H9 (cell line): ENCODE measurements around the gene GADD45GIP1. TPM values are rescaled to one million over a fixed set of nuclear protein-coding genes. Genes with fewer than 3 reads are reported as not detected.

Experiments used
- DNase-seq: peaks from one replicate; pipeline ENCODE4 v3.0.0-alpha.2; 2017
- H2AFZ ChIP-seq: one replicate; pipeline ENCODE4 v1.6.1; 2013; ENCODE audit warnings: mild to moderate bottlenecking, low read length, control low read depth, moderate library complexity
- H2AK5ac ChIP-seq: 2 replicates; pipeline ENCODE4 v1.6.1; 2013; ENCODE audit warnings: low read length, control low read depth, mixed read lengths; ENCODE audit not compliant: insufficient read length
- H2BK120ac ChIP-seq: one replicate; pipeline ENCODE4 v1.6.1; 2013; ENCODE audit warnings: low read depth, mild to moderate bottlenecking, low read length, control low read depth, inconsistent platforms; ENCODE audit not compliant: poor library complexity, severe bottlenecking
- H2BK12ac ChIP-seq: 2 replicates; pipeline ENCODE4 v1.6.1; 2013; ENCODE audit warnings: low read length, control low read depth, mixed read lengths, low read depth; ENCODE audit not compliant: insufficient read length
- H2BK15ac ChIP-seq: 2 replicates; pipeline ENCODE4 v1.6.1; 2013; ENCODE audit warnings: low read depth, low read length, control low read depth
- H2BK20ac ChIP-seq: one replicate; pipeline ENCODE4 v1.6.1; 2013; ENCODE audit warnings: low read depth, mild to moderate bottlenecking, low read length, control low read depth, inconsistent platforms; ENCODE audit not compliant: poor library complexity, severe bottlenecking
- H2BK5ac ChIP-seq: 2 replicates; pipeline ENCODE4 v1.6.1; 2013; ENCODE audit warnings: low read length, control low read depth, mixed read lengths; ENCODE audit not compliant: insufficient read length
- H3K14ac ChIP-seq: 2 replicates; pipeline ENCODE4 v1.6.1; 2013; ENCODE audit warnings: low read length, control low read depth; ENCODE audit not compliant: insufficient read depth
- H3K18ac ChIP-seq: 2 replicates; pipeline ENCODE4 v1.6.1; 2013; ENCODE audit warnings: low read depth, mild to moderate bottlenecking, mixed read lengths, low read length, control low read depth; ENCODE audit not compliant: insufficient read length
- H3K23ac ChIP-seq: 2 replicates; pipeline ENCODE4 v1.6.1; 2013; ENCODE audit warnings: low read length, control low read depth, mixed read lengths, low read depth; ENCODE audit not compliant: insufficient read length
- H3K23me2 ChIP-seq: 2 replicates; pipeline ENCODE4 v1.6.1; 2013; ENCODE audit warnings: low read depth, mild to moderate bottlenecking, mixed read lengths, low read length, control low read depth; ENCODE audit not compliant: insufficient read length, poor library complexity, severe bottlenecking
- H3K27ac ChIP-seq: 2 replicates; pipeline ENCODE4 v1.5.1; 2013; ENCODE audit warnings: low read length, control low read depth, mixed read lengths, low read depth; ENCODE audit not compliant: insufficient read length
- H3K27me3 ChIP-seq: 2 replicates; pipeline ENCODE4 v1.6.1; 2013; ENCODE audit warnings: low read length, control low read depth, inconsistent platforms; ENCODE audit not compliant: insufficient read depth
- H3K4ac ChIP-seq: 2 replicates; pipeline ENCODE4 v1.6.1; 2013; ENCODE audit warnings: low read depth, mild to moderate bottlenecking, control low read depth, inconsistent platforms, low read length, moderate library complexity
- H3K4me1 ChIP-seq: 2 replicates; pipeline ENCODE4 v1.6.1; 2013; ENCODE audit warnings: low read length, control low read depth, inconsistent platforms; ENCODE audit not compliant: insufficient read depth
- H3K4me2 ChIP-seq: 2 replicates; pipeline ENCODE4 v1.6.1; 2013; ENCODE audit warnings: low read length, control low read depth, mixed read lengths; ENCODE audit not compliant: insufficient read length, insufficient read depth
- H3K56ac ChIP-seq: 2 replicates; pipeline ENCODE4 v1.6.1; 2013; ENCODE audit warnings: low read depth, mild to moderate bottlenecking, mixed read lengths, low read length, control low read depth; ENCODE audit not compliant: insufficient read length
- H3K79me1 ChIP-seq: 2 replicates; pipeline ENCODE4 v1.6.1; 2013; ENCODE audit warnings: low read depth, mild to moderate bottlenecking, moderate library complexity, low read length, control low read depth, inconsistent platforms; ENCODE audit not compliant: insufficient read depth, poor library complexity, severe bottlenecking
- H3K79me2 ChIP-seq: 2 replicates; pipeline ENCODE4 v1.6.1; 2013; ENCODE audit warnings: low read length, control low read depth, inconsistent platforms; ENCODE audit not compliant: insufficient read depth
- H3K9ac ChIP-seq: 2 replicates; pipeline ENCODE4 v1.6.1; 2013; ENCODE audit warnings: low read length, control low read depth, mixed read lengths; ENCODE audit not compliant: insufficient read length; ENCODE audit errors: extremely low read depth
- H3K9me3 ChIP-seq: one replicate; pipeline ENCODE4 v1.6.1; 2013; ENCODE audit warnings: low read depth, low read length, inconsistent platforms; ENCODE audit not compliant: control insufficient read depth
- H3T11ph ChIP-seq: one replicate; pipeline ENCODE4 v1.6.1; 2013; ENCODE audit warnings: mild to moderate bottlenecking, low read length, control low read depth, inconsistent platforms
- H4K20me1 ChIP-seq: one replicate; pipeline ENCODE4 v1.6.1; 2013; ENCODE audit not compliant: control insufficient read depth, insufficient read length, insufficient read depth
- H4K5ac ChIP-seq: 2 replicates; pipeline ENCODE4 v1.6.1; 2013; ENCODE audit warnings: low read depth, mild to moderate bottlenecking, mixed read lengths, low read length, control low read depth; ENCODE audit not compliant: insufficient read length
- H4K8ac ChIP-seq: replicated peaks from 2 replicates; pipeline ENCODE4 v1.6.1; 2013; ENCODE audit warnings: low read length, control low read depth, mixed read lengths, low read depth; ENCODE audit not compliant: insufficient read length
- H4K91ac ChIP-seq: 2 replicates; pipeline ENCODE4 v1.6.1; 2013; ENCODE audit warnings: low read depth, mild to moderate bottlenecking, moderate library complexity, mixed read lengths, low read length, control low read depth; ENCODE audit not compliant: insufficient read length
- H3K27ac Mint-ChIP-seq, 3 experiments: 2 replicates in 2 of 3; 3 replicates in 1 of 3; pipeline ENCODE4 v1.8.0; 2020 to 2021; ENCODE audit warnings: mixed read lengths in 3 of 3, mild to moderate bottlenecking in 1 of 3, moderate library complexity in 1 of 3
- H3K27me3 Mint-ChIP-seq: 2 replicates; pipeline ENCODE4 v1.8.0; 2021; ENCODE audit warnings: low read depth, mild to moderate bottlenecking, moderate library complexity, mixed read lengths
- H3K36me3 Mint-ChIP-seq, 3 experiments: 2 replicates in 2 of 3; 3 replicates in 1 of 3; pipeline ENCODE4 v1.8.0; 2020 to 2021; ENCODE audit warnings: low read depth in 3 of 3, mixed read lengths in 3 of 3; ENCODE audit not compliant: insufficient read depth in 1 of 3
- H3K4me1 Mint-ChIP-seq, 2 experiments: 2 replicates each; pipeline ENCODE4 v1.8.0; 2020; ENCODE audit warnings: mixed read lengths in 2 of 2
- H3K4me3 Mint-ChIP-seq, 2 experiments: 2 replicates in 1 of 2; 3 replicates in 1 of 2; pipeline ENCODE4 v1.8.0; 2020 to 2021; ENCODE audit warnings: mild to moderate bottlenecking in 2 of 2, mixed read lengths in 2 of 2, moderate library complexity in 1 of 2
- H3K9me3 Mint-ChIP-seq, 2 experiments: 2 replicates in 1 of 2; 3 replicates in 1 of 2; pipeline ENCODE4 v1.8.0; 2020; ENCODE audit warnings: mild to moderate bottlenecking in 2 of 2, mixed read lengths in 2 of 2, moderate library complexity in 1 of 2
- CTCF ChIP-seq: fragments of 200-600 bp; sonication (generic); conservative IDR thresholded peaks from 3 replicates; pipeline ENCODE4 v1.8.0; 2021; ENCODE audit warnings: antibody characterized with exemption, mild to moderate bottlenecking
- WGBS: extraction: QIAGEN DNeasy Blood & Tissue Kit; methylation state at CpG from one replicate; pipeline ENCODE4 v1.1.7; 2013; ENCODE audit warnings: missing lambda C conversion rate, low lambda C conversion rate, mixed read lengths; ENCODE audit not compliant: insufficient read length; ENCODE audit errors: extremely low coverage; 5-methylcytosine and 5-hydroxymethylcytosine counted together
- total RNA-seq: library from RNA; stranded (reverse); gene quantifications from 2 replicates; pipeline ENCODE4 v1.2.1, GENCODE V29; 2021

GADD45GIP1 gene
- total RNA-seq, 1 experiment from 2014 or later = 44.5 TPM

GRCh38 chr19:12995596-12996405, 38.8 kb upstream of the GADD45GIP1 start:
- Histone ChIP-seq H4K5ac (no peak overlapping the region), H3K4ac (no peak overlapping the region), H3K4me2 (no peak overlapping the region), H3K27ac (no peak overlapping the region), H3K23ac (no peak overlapping the region), H3K23me2 (peaks cover 4% of the 10 kb centered on the region), H2BK12ac (no peak overlapping the region), H3K14ac (no peak overlapping the region), H3K18ac (no peak overlapping the region), H3K79me1 (no peaks in the 10 kb centered on the region), H2BK120ac (no peak overlapping the region), H3K79me2 (no peaks in the 10 kb centered on the region), H2BK15ac (no peak overlapping the region), H2AK5ac (no peak overlapping the region), H3T11ph (no peak overlapping the region), H2AFZ (no peak overlapping the region), H4K91ac (no peak overlapping the region), H4K8ac (no peak overlapping the region), H3K27me3 (peaks cover 57% of the 10 kb centered on the region), H3K56ac (no peak overlapping the region), H4K20me1 (peaks cover 5% of the 10 kb centered on the region), H3K4me1 (no peaks in the 10 kb centered on the region), H2BK5ac (no peak overlapping the region), H3K9me3 (no peaks in the 10 kb centered on the region), H3K9ac (no peak overlapping the region), H2BK20ac (no peak overlapping the region)
- TF ChIP-seq CTCF = no peak
- H3K27me3 Mint-ChIP-seq = peaks cover 97% of the 10 kb centered on the region
- no peak overlapping the region for H3K27ac Mint-ChIP-seq
- peaks cover 3 to 8% of the 10 kb centered on the region in 2 experiments for H3K4me1 Mint-ChIP-seq
- H3K4me3 Mint-ChIP-seq = peak overlapping the region; percentile 38 to 78; a peak in 4 of 5 replicates
- peaks cover 2 to 9% of the 10 kb centered on the region in 2 experiments; a peak in 3 of 5 replicates for H3K9me3 Mint-ChIP-seq
- peaks cover 0 to 2% (median 0%) of the 10 kb centered on the region in 3 experiments; a peak in 1 of 7 replicates for H3K36me3 Mint-ChIP-seq
- no peak for DNase-seq
- WGBS = no CpG with 5 or more reads among the region's 129 CpGs
